H9 (cell line): Measurements from ENCODE around the gene SNX15. TPM values are rescaled to one million over a fixed set of nuclear protein-coding genes. Genes with fewer than 3 reads are reported as not detected.

Source experiments
- DNase-seq: peaks from one replicate; pipeline ENCODE4 v3.0.0-alpha.2; 2017
- H2AFZ ChIP-seq: one replicate; pipeline ENCODE4 v1.6.1; 2013; ENCODE audit warnings: mild to moderate bottlenecking, low read length, control low read depth, moderate library complexity
- H2AK5ac ChIP-seq: 2 replicates; pipeline ENCODE4 v1.6.1; 2013; ENCODE audit warnings: low read length, control low read depth, mixed read lengths; ENCODE audit not compliant: insufficient read length
- H2BK120ac ChIP-seq: one replicate; pipeline ENCODE4 v1.6.1; 2013; ENCODE audit warnings: low read depth, mild to moderate bottlenecking, low read length, control low read depth, inconsistent platforms; ENCODE audit not compliant: poor library complexity, severe bottlenecking
- H2BK12ac ChIP-seq: 2 replicates; pipeline ENCODE4 v1.6.1; 2013; ENCODE audit warnings: low read length, control low read depth, mixed read lengths, low read depth; ENCODE audit not compliant: insufficient read length
- H2BK15ac ChIP-seq: 2 replicates; pipeline ENCODE4 v1.6.1; 2013; ENCODE audit warnings: low read depth, low read length, control low read depth
- H2BK20ac ChIP-seq: one replicate; pipeline ENCODE4 v1.6.1; 2013; ENCODE audit warnings: low read depth, mild to moderate bottlenecking, low read length, control low read depth, inconsistent platforms; ENCODE audit not compliant: poor library complexity, severe bottlenecking
- H2BK5ac ChIP-seq: 2 replicates; pipeline ENCODE4 v1.6.1; 2013; ENCODE audit warnings: low read length, control low read depth, mixed read lengths; ENCODE audit not compliant: insufficient read length
- H3K14ac ChIP-seq: 2 replicates; pipeline ENCODE4 v1.6.1; 2013; ENCODE audit warnings: low read length, control low read depth; ENCODE audit not compliant: insufficient read depth
- H3K18ac ChIP-seq: 2 replicates; pipeline ENCODE4 v1.6.1; 2013; ENCODE audit warnings: low read depth, mild to moderate bottlenecking, mixed read lengths, low read length, control low read depth; ENCODE audit not compliant: insufficient read length
- H3K23ac ChIP-seq: 2 replicates; pipeline ENCODE4 v1.6.1; 2013; ENCODE audit warnings: low read length, control low read depth, mixed read lengths, low read depth; ENCODE audit not compliant: insufficient read length
- H3K23me2 ChIP-seq: 2 replicates; pipeline ENCODE4 v1.6.1; 2013; ENCODE audit warnings: low read depth, mild to moderate bottlenecking, mixed read lengths, low read length, control low read depth; ENCODE audit not compliant: insufficient read length, poor library complexity, severe bottlenecking
- H3K27ac ChIP-seq: 2 replicates; pipeline ENCODE4 v1.5.1; 2013; ENCODE audit warnings: low read length, control low read depth, mixed read lengths, low read depth; ENCODE audit not compliant: insufficient read length
- H3K27me3 ChIP-seq: 2 replicates; pipeline ENCODE4 v1.6.1; 2013; ENCODE audit warnings: low read length, control low read depth, inconsistent platforms; ENCODE audit not compliant: insufficient read depth
- H3K4ac ChIP-seq: 2 replicates; pipeline ENCODE4 v1.6.1; 2013; ENCODE audit warnings: low read depth, mild to moderate bottlenecking, control low read depth, inconsistent platforms, low read length, moderate library complexity
- H3K4me1 ChIP-seq: 2 replicates; pipeline ENCODE4 v1.6.1; 2013; ENCODE audit warnings: low read length, control low read depth, inconsistent platforms; ENCODE audit not compliant: insufficient read depth
- H3K4me2 ChIP-seq: 2 replicates; pipeline ENCODE4 v1.6.1; 2013; ENCODE audit warnings: low read length, control low read depth, mixed read lengths; ENCODE audit not compliant: insufficient read length, insufficient read depth
- H3K56ac ChIP-seq: 2 replicates; pipeline ENCODE4 v1.6.1; 2013; ENCODE audit warnings: low read depth, mild to moderate bottlenecking, mixed read lengths, low read length, control low read depth; ENCODE audit not compliant: insufficient read length
- H3K79me1 ChIP-seq: 2 replicates; pipeline ENCODE4 v1.6.1; 2013; ENCODE audit warnings: low read depth, mild to moderate bottlenecking, moderate library complexity, low read length, control low read depth, inconsistent platforms; ENCODE audit not compliant: insufficient read depth, poor library complexity, severe bottlenecking
- H3K79me2 ChIP-seq: 2 replicates; pipeline ENCODE4 v1.6.1; 2013; ENCODE audit warnings: low read length, control low read depth, inconsistent platforms; ENCODE audit not compliant: insufficient read depth
- H3K9ac ChIP-seq: 2 replicates; pipeline ENCODE4 v1.6.1; 2013; ENCODE audit warnings: low read length, control low read depth, mixed read lengths; ENCODE audit not compliant: insufficient read length; ENCODE audit errors: extremely low read depth
- H3K9me3 ChIP-seq: one replicate; pipeline ENCODE4 v1.6.1; 2013; ENCODE audit warnings: low read depth, low read length, inconsistent platforms; ENCODE audit not compliant: control insufficient read depth
- H3T11ph ChIP-seq: one replicate; pipeline ENCODE4 v1.6.1; 2013; ENCODE audit warnings: mild to moderate bottlenecking, low read length, control low read depth, inconsistent platforms
- H4K20me1 ChIP-seq: one replicate; pipeline ENCODE4 v1.6.1; 2013; ENCODE audit not compliant: control insufficient read depth, insufficient read length, insufficient read depth
- H4K5ac ChIP-seq: 2 replicates; pipeline ENCODE4 v1.6.1; 2013; ENCODE audit warnings: low read depth, mild to moderate bottlenecking, mixed read lengths, low read length, control low read depth; ENCODE audit not compliant: insufficient read length
- H4K8ac ChIP-seq: replicated peaks from 2 replicates; pipeline ENCODE4 v1.6.1; 2013; ENCODE audit warnings: low read length, control low read depth, mixed read lengths, low read depth; ENCODE audit not compliant: insufficient read length
- H4K91ac ChIP-seq: 2 replicates; pipeline ENCODE4 v1.6.1; 2013; ENCODE audit warnings: low read depth, mild to moderate bottlenecking, moderate library complexity, mixed read lengths, low read length, control low read depth; ENCODE audit not compliant: insufficient read length
- H3K27ac Mint-ChIP-seq, 3 experiments: 2 replicates in 2 of 3; 3 replicates in 1 of 3; pipeline ENCODE4 v1.8.0; 2020 to 2021; ENCODE audit warnings: mixed read lengths in 3 of 3, mild to moderate bottlenecking in 1 of 3, moderate library complexity in 1 of 3
- H3K27me3 Mint-ChIP-seq: 2 replicates; pipeline ENCODE4 v1.8.0; 2021; ENCODE audit warnings: low read depth, mild to moderate bottlenecking, moderate library complexity, mixed read lengths
- H3K36me3 Mint-ChIP-seq, 3 experiments: 2 replicates in 2 of 3; 3 replicates in 1 of 3; pipeline ENCODE4 v1.8.0; 2020 to 2021; ENCODE audit warnings: low read depth in 3 of 3, mixed read lengths in 3 of 3; ENCODE audit not compliant: insufficient read depth in 1 of 3
- H3K4me1 Mint-ChIP-seq, 2 experiments: 2 replicates each; pipeline ENCODE4 v1.8.0; 2020; ENCODE audit warnings: mixed read lengths in 2 of 2
- H3K4me3 Mint-ChIP-seq, 2 experiments: 2 replicates in 1 of 2; 3 replicates in 1 of 2; pipeline ENCODE4 v1.8.0; 2020 to 2021; ENCODE audit warnings: mild to moderate bottlenecking in 2 of 2, mixed read lengths in 2 of 2, moderate library complexity in 1 of 2
- H3K9me3 Mint-ChIP-seq, 2 experiments: 2 replicates in 1 of 2; 3 replicates in 1 of 2; pipeline ENCODE4 v1.8.0; 2020; ENCODE audit warnings: mild to moderate bottlenecking in 2 of 2, mixed read lengths in 2 of 2, moderate library complexity in 1 of 2
- CTCF ChIP-seq: fragments of 200-600 bp; sonication (generic); conservative IDR thresholded peaks from 3 replicates; pipeline ENCODE4 v1.8.0; 2021; ENCODE audit warnings: antibody characterized with exemption, mild to moderate bottlenecking
- WGBS: extraction: QIAGEN DNeasy Blood & Tissue Kit; methylation state at CpG from one replicate; pipeline ENCODE4 v1.1.7; 2013; ENCODE audit warnings: missing lambda C conversion rate, low lambda C conversion rate, mixed read lengths; ENCODE audit not compliant: insufficient read length; ENCODE audit errors: extremely low coverage; 5-methylcytosine and 5-hydroxymethylcytosine counted together
- total RNA-seq: library from RNA; stranded (reverse); gene quantifications from 2 replicates; pipeline ENCODE4 v1.2.1, GENCODE V29; 2021

Gene SNX15
- total RNA-seq, 1 experiment from 2014 or later = 24.3 TPM

GRCh38 chr11:64999478-64999877, 27.8 kb upstream of the SNX15 start:
- Histone ChIP-seq H3K18ac (no peak overlapping the region), H2AFZ (no peak overlapping the region), H3K4ac (no peak overlapping the region), H3K23ac (no peak overlapping the region), H3K79me1 (no peaks in the 10 kb centered on the region), H3K27ac (no peak overlapping the region), H3K14ac (no peak overlapping the region), H3K4me1 (peaks cover 4% of the 10 kb centered on the region; the same call in 1 of the 2 replicates), H3K27me3 (no peaks in the 10 kb centered on the region), H3K23me2 (no peaks in the 10 kb centered on the region), H2BK20ac (no peak overlapping the region), H3K9me3 (no peaks in the 10 kb centered on the region), H2BK15ac (no peak overlapping the region), H4K8ac (no peak overlapping the region), H3K79me2 (no peaks in the 10 kb centered on the region), H3K4me2 (no peak overlapping the region), H4K91ac (no peak overlapping the region), H2BK120ac (no peak overlapping the region), H2BK5ac (no peak overlapping the region), H2BK12ac (no peak overlapping the region), H3K56ac (no peak overlapping the region), H4K20me1 (no peaks in the 10 kb centered on the region), H3K9ac (no peak overlapping the region), H2AK5ac (no peak overlapping the region), H4K5ac (no peak overlapping the region), H3T11ph (no peak overlapping the region)
- no peak for TF ChIP-seq CTCF
- DNase-seq = no peak
- H3K27ac Mint-ChIP-seq = no peak overlapping the region
- H3K4me1 Mint-ChIP-seq = peaks cover 17 to 21% of the 10 kb centered on the region in 2 experiments
- peaks cover 1% of the 10 kb centered on the region; the same call in 1 of the 2 replicates for H3K27me3 Mint-ChIP-seq
- H3K36me3 Mint-ChIP-seq = no peaks in the 10 kb centered on the region
- H3K9me3 Mint-ChIP-seq = no peaks in the 10 kb centered on the region
- WGBS = no CpG with 5 or more reads among the region's 1 CpG
- H3K4me3 Mint-ChIP-seq = no peak overlapping the region
